Activated T-helper 1 cell treated with anti-CD3 and anti-CD28 coated beads, Interleukin-12 subunit alpha, Interleukin-12 subunit beta, Interleukin-2, Interleukin-4 antibody, amounts not matched to agents 30 ng/mL and 10 ng/mL and 1 ng/mL, durations not matched to agents 14 hours and 24 hours and 36 hours (primary cell): Measurements from ENCODE around the gene MSH2. TPM values are rescaled to one million over a fixed set of nuclear protein-coding genes. Genes with fewer than 3 reads are reported as not detected.
"Not testable (repeated sequence)": the region's sequence is repeated elsewhere in the genome, so short reads cannot be mapped to it uniquely, and the experiment has no call there.

Experiments used
- DNase-seq: peaks from one replicate; pipeline ENCODE4 v3.0.0; 2021; ENCODE audit warnings: low spot score
- H3K27ac Mint-ChIP-seq: one replicate; pipeline ENCODE4 v1.8.0; 2021; ENCODE audit warnings: mild to moderate bottlenecking, mixed read lengths
- H3K27me3 Mint-ChIP-seq: one replicate; pipeline ENCODE4 v1.8.0; 2022; ENCODE audit warnings: mild to moderate bottlenecking, moderate library complexity, mixed read lengths; ENCODE audit not compliant: insufficient read depth
- H3K36me3 Mint-ChIP-seq: one replicate; pipeline ENCODE4 v1.8.0; 2021; ENCODE audit warnings: low read depth, mixed read lengths
- H3K4me1 Mint-ChIP-seq: one replicate; pipeline ENCODE4 v1.8.0; 2021; ENCODE audit warnings: low read depth, mixed read lengths
- H3K4me3 Mint-ChIP-seq: one replicate; pipeline ENCODE4 v1.8.0; 2021; ENCODE audit warnings: mild to moderate bottlenecking, moderate library complexity, mixed read lengths
- H3K9me3 Mint-ChIP-seq: one replicate; pipeline ENCODE4 v1.8.0; 2021; ENCODE audit warnings: mixed read lengths
- intact Hi-C: fragments of 100-400 bp; cut with micrococcal nuclease; formaldehyde crosslinking; loops from one replicate; pipeline ENCODE4 v1.15.1; 2024
- total RNA-seq: library from RNA; stranded (reverse); gene quantifications from 2 replicates; pipeline ENCODE4 v1.2.3, GENCODE V29; 2022

MSH2 gene
- total RNA-seq, 1 donor from 2014 or later: 73.3 TPM

GRCh38 chr2:47493317-47494035 lies 90.5 kb downstream of the MSH2 start:
- no peaks in the 10 kb centered on the region for H3K4me1 Mint-ChIP-seq
- peaks cover 10% of the 10 kb centered on the region for H3K9me3 Mint-ChIP-seq
- H3K4me3 Mint-ChIP-seq: no peak overlapping the region
- peaks cover 3% of the 10 kb centered on the region for H3K36me3 Mint-ChIP-seq
- intact Hi-C loops: no loop called here
- DNase-seq: no peak
- no peak overlapping the region for H3K27ac Mint-ChIP-seq
- no peaks in the 10 kb centered on the region for H3K27me3 Mint-ChIP-seq

- H3K36me3 Mint-ChIP-seq: peaks cover 1% of the 10 kb centered on the region
- H3K4me1 Mint-ChIP-seq: no peaks in the 10 kb centered on the region
- intact Hi-C loops: no loop called here
- DNase-seq: no peak
- H3K9me3 Mint-ChIP-seq: peaks cover 17% of the 10 kb centered on the region
- H3K27me3 Mint-ChIP-seq: no peaks in the 10 kb centered on the region
- H3K4me3 Mint-ChIP-seq: no peak overlapping the region
- H3K27ac Mint-ChIP-seq: no peak overlapping the region
Measured at GRCh38 chr2:47494267-47495130, 91.5 kb downstream of the MSH2 start.

- H3K9me3 Mint-ChIP-seq: peaks cover 21% of the 10 kb centered on the region
- intact Hi-C loops: no loop called here
- no peak for DNase-seq
- H3K4me3 Mint-ChIP-seq: no peak overlapping the region
- H3K36me3 Mint-ChIP-seq: peaks cover 7% of the 10 kb centered on the region
- peaks cover 18% of the 10 kb centered on the region for H3K4me1 Mint-ChIP-seq
- H3K27ac Mint-ChIP-seq: no peak overlapping the region
- H3K27me3 Mint-ChIP-seq: no peaks in the 10 kb centered on the region
Measured at GRCh38 chr2:47497843-47498460, 95.0 kb downstream of the MSH2 start.

- peaks cover 26% of the 10 kb centered on the region for H3K9me3 Mint-ChIP-seq
- no peaks in the 10 kb centered on the region for H3K27me3 Mint-ChIP-seq
Measured at GRCh38 chr2:47499093-47499492, 96.1 kb downstream of the MSH2 start.

GRCh38 chr2:47499621-47500309 lies 96.8 kb downstream of the MSH2 start:
- Mint-ChIP-seq H3K27ac (no peak overlapping the region), H3K4me1 (peaks cover 18% of the 10 kb centered on the region), H3K36me3 (peaks cover 8% of the 10 kb centered on the region), H3K27me3 (no peaks in the 10 kb centered on the region), H3K4me3 (no peak overlapping the region), H3K9me3 (peaks cover 33% of the 10 kb centered on the region)
- no peak for DNase-seq
- intact Hi-C loops: no loop called here

More at GRCh38 chr2:47499093-47499492, 96.1 kb downstream of the MSH2 start:
- peaks cover 6% of the 10 kb centered on the region for H3K36me3 Mint-ChIP-seq
- peaks cover 18% of the 10 kb centered on the region for H3K4me1 Mint-ChIP-seq
- no peak overlapping the region for H3K27ac Mint-ChIP-seq
- no peak overlapping the region for H3K4me3 Mint-ChIP-seq
- DNase-seq: no peak
- intact Hi-C loops: no loop called here

GRCh38 chr2:47501374-47502200 lies 98.6 kb downstream of the MSH2 start:
- peaks cover 18% of the 10 kb centered on the region for H3K4me1 Mint-ChIP-seq
- DNase-seq: no peak
- intact Hi-C loops: loop anchor here (1.0 kb wide), 1 partner anchor 20 kb away; no protein-coding TSS in a partner anchor
- H3K4me3 Mint-ChIP-seq: peak overlapping the region; percentile 25
- peaks cover 39% of the 10 kb centered on the region for H3K9me3 Mint-ChIP-seq
- no peaks in the 10 kb centered on the region for H3K27me3 Mint-ChIP-seq
- peaks cover 11% of the 10 kb centered on the region for H3K36me3 Mint-ChIP-seq
- H3K27ac Mint-ChIP-seq: peak overlapping the region; percentile 81

- H3K4me3 Mint-ChIP-seq, intact Hi-C loops: not testable (repeated sequence)
- H3K36me3 Mint-ChIP-seq: peaks cover 11% of the 10 kb centered on the region
Measured at GRCh38 chr2:47502498-47502897, 99.5 kb downstream of the MSH2 start.

GRCh38 chr2:47503481-47504070 lies 100.6 kb downstream of the MSH2 start:
- DNase-seq: no peak
- Mint-ChIP-seq H3K27ac (no peak overlapping the region), H3K9me3 (peaks cover 42% of the 10 kb centered on the region), H3K4me3 (no peak overlapping the region), H3K4me1 (peaks cover 28% of the 10 kb centered on the region), H3K27me3 (no peaks in the 10 kb centered on the region), H3K36me3 (peaks cover 11% of the 10 kb centered on the region)
- intact Hi-C loops: no loop called here

More at GRCh38 chr2:47502498-47502897, 99.5 kb downstream of the MSH2 start:
- not testable (repeated sequence) for H3K27me3 Mint-ChIP-seq, DNase-seq
- peak overlapping the region; percentile 44 for H3K27ac Mint-ChIP-seq
- H3K9me3 Mint-ChIP-seq: peaks cover 39% of the 10 kb centered on the region
- peaks cover 18% of the 10 kb centered on the region for H3K4me1 Mint-ChIP-seq

- peaks cover 35% of the 10 kb centered on the region for H3K4me1 Mint-ChIP-seq
- H3K9me3 Mint-ChIP-seq: peaks cover 43% of the 10 kb centered on the region
- no peak overlapping the region for H3K27ac Mint-ChIP-seq
- no peak for DNase-seq
- H3K4me3 Mint-ChIP-seq: no peak overlapping the region
- H3K36me3 Mint-ChIP-seq: peaks cover 11% of the 10 kb centered on the region
- intact Hi-C loops: no loop called here
- H3K27me3 Mint-ChIP-seq: no peaks in the 10 kb centered on the region
Measured at GRCh38 chr2:47504174-47504810, 101.3 kb downstream of the MSH2 start.

GRCh38 chr2:47506024-47506423 lies 103.1 kb downstream of the MSH2 start:
- peaks cover 1% of the 10 kb centered on the region for H3K27me3 Mint-ChIP-seq
- intact Hi-C loops: no loop called here
- no peak overlapping the region for H3K27ac Mint-ChIP-seq
- peaks cover 36% of the 10 kb centered on the region for H3K4me1 Mint-ChIP-seq
- no peak for DNase-seq
- peaks cover 32% of the 10 kb centered on the region for H3K9me3 Mint-ChIP-seq
- no peak overlapping the region for H3K4me3 Mint-ChIP-seq
- peaks cover 5% of the 10 kb centered on the region for H3K36me3 Mint-ChIP-seq

- H3K36me3 Mint-ChIP-seq: peaks cover 5% of the 10 kb centered on the region
- DNase-seq: no peak
- no peak overlapping the region for H3K4me3 Mint-ChIP-seq
- intact Hi-C loops: no loop called here
- H3K4me1 Mint-ChIP-seq: peaks cover 32% of the 10 kb centered on the region
- peaks cover 1% of the 10 kb centered on the region for H3K27me3 Mint-ChIP-seq
- H3K9me3 Mint-ChIP-seq: peaks cover 32% of the 10 kb centered on the region
- no peak overlapping the region for H3K27ac Mint-ChIP-seq
Measured at GRCh38 chr2:47506436-47506835, 103.5 kb downstream of the MSH2 start.
